Brain microvascular endothelial cell (primary cell): ENCODE measurements around the gene KCNQ5.

Source experiments
- DNase-seq: peaks from one replicate; pipeline ENCODE4 v3.0.0-alpha.2; 2020
- H3K27ac ChIP-seq: fragments of 250-450 bp; sonication (Bioruptor Pico); 2 replicates; pipeline ENCODE4 v1.5.1; 2020; ENCODE audit warnings: mild to moderate bottlenecking, moderate library complexity
- H3K27me3 ChIP-seq: fragments of 250-450 bp; sonication (Bioruptor Pico); replicated peaks from 2 replicates; pipeline ENCODE4 v1.5.1; 2020; ENCODE audit warnings: mild to moderate bottlenecking
- H3K36me3 ChIP-seq: fragments of 250-450 bp; sonication (Bioruptor Pico); replicated peaks from 2 replicates; pipeline ENCODE4 v1.5.1; 2020; ENCODE audit warnings: mild to moderate bottlenecking
- H3K4me3 ChIP-seq: 2 replicates; pipeline ENCODE4 v1.5.1; 2011; ENCODE audit warnings: low read depth, mild to moderate bottlenecking, control low read depth, low read length, moderate library complexity
- in situ Hi-C: cut with HindIII; loops from 2 replicates; pipeline ENCODE4 v1.10.0; 2017; ENCODE audit warnings: low sequenced_read_pairs, low pct_ligation_motif_present
- TF ChIP-seq, protein P1 (sequence below): IDR thresholded peaks from 2 replicates; pipeline ENCODE4 v1.5.1; 2011; ENCODE audit warnings: low read depth, mild to moderate bottlenecking, moderate library complexity, low read length, control low read depth, inconsistent platforms; ENCODE audit errors: missing control alignments

The KCNQ5 gene

DNA sequence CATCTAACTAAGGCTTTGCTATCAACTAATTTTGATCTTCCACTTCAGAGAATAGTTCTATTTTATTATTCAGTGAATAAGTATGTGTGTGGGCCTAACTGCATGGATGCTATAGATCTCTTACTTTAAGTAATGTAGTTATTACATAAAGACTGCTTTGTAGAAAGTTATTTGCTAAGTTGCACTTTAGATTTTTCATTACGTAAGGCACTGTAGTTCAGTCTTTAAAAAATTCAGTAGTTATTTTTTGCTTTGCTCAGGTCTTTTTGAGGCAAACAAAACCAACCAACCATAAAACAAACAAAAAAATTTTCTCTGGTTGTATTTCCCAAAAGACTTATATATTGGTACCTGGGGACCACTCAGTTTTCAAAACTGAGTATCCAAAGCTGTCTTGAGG, 53.0 kb downstream of the KCNQ5 start:
- Histone ChIP-seq H3K4me3 (no peak overlapping the region), H3K27me3 (no peaks in the 10 kb centered on the region), H3K27ac (no peak overlapping the region), H3K36me3 (no peaks in the 10 kb centered on the region)
- in situ Hi-C loops, result no loop called here
- DNase-seq, result no peak
- TF ChIP-seq, protein P1, sequence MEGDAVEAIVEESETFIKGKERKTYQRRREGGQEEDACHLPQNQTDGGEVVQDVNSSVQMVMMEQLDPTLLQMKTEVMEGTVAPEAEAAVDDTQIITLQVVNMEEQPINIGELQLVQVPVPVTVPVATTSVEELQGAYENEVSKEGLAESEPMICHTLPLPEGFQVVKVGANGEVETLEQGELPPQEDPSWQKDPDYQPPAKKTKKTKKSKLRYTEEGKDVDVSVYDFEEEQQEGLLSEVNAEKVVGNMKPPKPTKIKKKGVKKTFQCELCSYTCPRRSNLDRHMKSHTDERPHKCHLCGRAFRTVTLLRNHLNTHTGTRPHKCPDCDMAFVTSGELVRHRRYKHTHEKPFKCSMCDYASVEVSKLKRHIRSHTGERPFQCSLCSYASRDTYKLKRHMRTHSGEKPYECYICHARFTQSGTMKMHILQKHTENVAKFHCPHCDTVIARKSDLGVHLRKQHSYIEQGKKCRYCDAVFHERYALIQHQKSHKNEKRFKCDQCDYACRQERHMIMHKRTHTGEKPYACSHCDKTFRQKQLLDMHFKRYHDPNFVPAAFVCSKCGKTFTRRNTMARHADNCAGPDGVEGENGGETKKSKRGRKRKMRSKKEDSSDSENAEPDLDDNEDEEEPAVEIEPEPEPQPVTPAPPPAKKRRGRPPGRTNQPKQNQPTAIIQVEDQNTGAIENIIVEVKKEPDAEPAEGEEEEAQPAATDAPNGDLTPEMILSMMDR, result no peak

DNA sequence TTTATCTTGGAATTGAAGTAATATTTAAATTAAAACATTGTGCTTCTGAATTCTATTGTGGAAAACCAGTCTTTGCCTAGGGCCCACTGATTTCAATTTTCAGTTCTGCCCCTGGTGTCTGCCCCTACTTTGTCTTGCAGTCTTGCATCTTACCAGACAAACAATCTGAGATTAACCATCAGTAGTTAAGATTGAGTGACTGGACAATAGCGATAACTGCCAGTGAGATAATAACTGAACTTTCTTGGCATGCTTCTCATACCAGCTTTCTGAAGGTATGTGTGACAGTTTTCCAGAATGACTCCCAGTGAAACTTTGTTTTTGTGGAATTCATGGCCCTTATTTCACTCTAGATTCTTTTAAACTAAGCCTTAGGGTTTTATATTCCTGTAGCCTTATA, 53.5 kb downstream of the KCNQ5 start:
- in situ Hi-C loops, result no loop called here
- TF ChIP-seq, protein P1, result no peak
- no peaks in the 10 kb centered on the region for H3K36me3 ChIP-seq
- peak; percentile 5 for DNase-seq
- no peaks in the 10 kb centered on the region for H3K27me3 ChIP-seq
- no peak overlapping the region for H3K27ac ChIP-seq
- no peak overlapping the region for H3K4me3 ChIP-seq

DNA sequence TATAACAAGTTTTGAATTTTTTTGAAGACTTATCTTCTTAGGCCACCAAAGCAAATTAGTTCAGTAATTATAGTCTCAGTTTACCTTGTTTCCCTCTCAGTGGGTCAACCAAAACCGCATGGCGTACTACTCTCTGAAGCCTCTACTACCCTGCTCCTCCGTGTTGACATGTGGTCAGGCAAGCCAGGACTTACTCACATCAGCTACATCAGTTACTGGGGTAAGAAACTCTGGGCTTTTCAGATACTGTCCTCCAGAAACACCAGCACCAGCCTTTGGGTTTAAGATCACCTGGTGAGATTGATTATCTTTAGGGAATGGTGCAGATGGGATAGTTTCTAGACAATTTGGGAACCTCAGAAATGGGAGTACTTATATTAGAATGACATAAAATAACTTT, 55.1 kb downstream of the KCNQ5 start:
- DNase-seq, result no peak
- H3K4me3 ChIP-seq, result no peak overlapping the region
- no peaks in the 10 kb centered on the region for H3K36me3 ChIP-seq
- TF ChIP-seq, protein P1, result no peak
- in situ Hi-C loops, result no loop called here
- no peak overlapping the region for H3K27ac ChIP-seq
- H3K27me3 ChIP-seq, result no peaks in the 10 kb centered on the region

DNA sequence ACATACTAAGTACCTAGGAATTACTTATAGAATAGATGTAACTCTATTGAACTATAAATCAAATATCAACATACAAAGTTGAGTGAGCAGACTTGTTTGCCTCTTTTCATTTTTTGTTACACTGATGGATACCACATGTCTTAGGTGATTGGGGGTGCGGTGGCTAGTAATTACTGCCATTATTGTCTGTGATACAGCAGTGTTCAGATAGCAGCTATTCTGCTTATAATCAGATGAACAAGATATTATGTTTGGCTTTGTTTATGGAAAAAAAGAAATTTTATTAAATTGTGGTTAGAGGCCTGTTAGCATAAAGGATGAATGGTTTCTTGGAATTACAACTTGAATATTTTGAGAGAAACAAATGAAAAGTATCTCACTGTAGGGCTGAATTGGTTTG, 55.9 kb downstream of the KCNQ5 start:
- H3K36me3 ChIP-seq, result no peaks in the 10 kb centered on the region
- no peak for DNase-seq
- in situ Hi-C loops, result no loop called here
- TF ChIP-seq, protein P1, result no peak
- no peak overlapping the region for H3K4me3 ChIP-seq
- H3K27me3 ChIP-seq, result no peaks in the 10 kb centered on the region
- no peak overlapping the region for H3K27ac ChIP-seq

DNA sequence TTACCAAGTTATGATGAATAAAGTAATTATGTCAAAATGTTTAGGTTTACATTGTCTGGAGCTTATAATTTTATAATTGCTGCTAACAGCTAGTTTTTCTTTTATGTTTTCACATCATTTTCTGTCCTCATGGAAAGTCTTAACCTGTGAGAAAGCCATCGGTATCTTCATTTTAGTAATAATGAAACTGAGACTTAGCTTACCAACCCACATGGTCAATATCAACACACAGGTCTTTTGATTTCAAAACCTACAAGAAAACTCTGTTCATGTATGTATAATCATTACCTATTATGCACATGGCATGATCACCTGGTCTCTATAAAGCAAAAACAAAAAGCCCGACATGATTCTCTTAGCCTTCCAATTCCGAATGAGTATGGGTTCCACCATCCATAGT, 61.9 kb downstream of the KCNQ5 start:
- Histone ChIP-seq H3K27ac (no peak overlapping the region), H3K4me3 (no peak overlapping the region), H3K27me3 (no peaks in the 10 kb centered on the region), H3K36me3 (no peaks in the 10 kb centered on the region)
- TF ChIP-seq, protein P1, result no peak
- DNase-seq, result no peak
- in situ Hi-C loops, result no loop called here

DNA sequence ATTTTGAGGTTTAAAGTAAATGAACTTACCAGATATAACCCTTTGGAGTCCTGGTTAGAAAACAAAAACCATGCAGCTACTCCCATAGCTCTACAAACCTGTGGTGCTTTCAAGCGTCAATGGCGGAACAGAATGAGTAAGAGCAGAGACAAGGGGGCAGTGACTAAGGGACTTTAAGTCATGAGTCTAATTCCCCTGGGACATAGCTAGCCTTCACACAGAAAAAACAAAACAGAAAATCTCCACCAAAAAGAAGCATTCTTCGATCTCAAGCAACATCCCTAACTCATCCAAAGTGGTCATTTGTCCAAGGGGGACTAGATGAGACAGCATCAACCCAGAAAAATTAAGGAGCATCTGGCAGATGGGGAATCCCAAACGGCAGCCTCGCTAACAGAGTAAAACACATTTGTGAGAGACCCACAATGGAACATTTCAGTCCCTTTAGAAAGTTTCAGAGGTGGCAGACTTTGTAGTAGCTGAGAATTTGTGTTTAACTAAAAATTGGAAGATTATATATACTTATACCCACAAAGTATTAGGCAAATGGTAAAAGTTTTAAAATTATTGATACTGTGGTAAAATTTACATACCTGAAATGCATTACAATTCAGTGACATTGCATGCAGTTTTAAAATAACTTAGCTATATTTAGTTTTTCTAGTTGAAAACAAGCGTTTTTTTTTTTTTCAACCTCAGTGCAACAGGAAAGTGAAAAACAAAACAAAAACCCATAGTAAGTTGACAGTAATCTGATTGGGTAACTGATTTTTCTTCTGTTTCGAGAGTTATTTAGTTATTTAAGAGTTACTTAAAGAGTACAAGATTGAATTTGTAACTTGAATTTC, 67.5 kb downstream of the KCNQ5 start:
- TF ChIP-seq, protein P1, result no peak
- peak; percentile 55 for DNase-seq
- no peaks in the 10 kb centered on the region for H3K36me3 ChIP-seq

More for the DNA sequence above, 67.5 kb downstream of the KCNQ5 start:
- Histone ChIP-seq H3K4me3 (no peak overlapping the region), H3K27me3 (no peaks in the 10 kb centered on the region), H3K27ac (peak overlapping the region; percentile 14)
- in situ Hi-C loops, result no loop called here
